Measurements from ENCODE around the gene SAFB. TPM values are rescaled to one million over a fixed set of nuclear protein-coding genes. Genes with fewer than 3 reads are reported as not detected.
A peak's percentile ranks its signal among the peaks of the same experiment; 100 is the strongest.

SAFB gene
- total RNA-seq, 1 experiment from 2014 or later: 45.7 TPM

DNA sequence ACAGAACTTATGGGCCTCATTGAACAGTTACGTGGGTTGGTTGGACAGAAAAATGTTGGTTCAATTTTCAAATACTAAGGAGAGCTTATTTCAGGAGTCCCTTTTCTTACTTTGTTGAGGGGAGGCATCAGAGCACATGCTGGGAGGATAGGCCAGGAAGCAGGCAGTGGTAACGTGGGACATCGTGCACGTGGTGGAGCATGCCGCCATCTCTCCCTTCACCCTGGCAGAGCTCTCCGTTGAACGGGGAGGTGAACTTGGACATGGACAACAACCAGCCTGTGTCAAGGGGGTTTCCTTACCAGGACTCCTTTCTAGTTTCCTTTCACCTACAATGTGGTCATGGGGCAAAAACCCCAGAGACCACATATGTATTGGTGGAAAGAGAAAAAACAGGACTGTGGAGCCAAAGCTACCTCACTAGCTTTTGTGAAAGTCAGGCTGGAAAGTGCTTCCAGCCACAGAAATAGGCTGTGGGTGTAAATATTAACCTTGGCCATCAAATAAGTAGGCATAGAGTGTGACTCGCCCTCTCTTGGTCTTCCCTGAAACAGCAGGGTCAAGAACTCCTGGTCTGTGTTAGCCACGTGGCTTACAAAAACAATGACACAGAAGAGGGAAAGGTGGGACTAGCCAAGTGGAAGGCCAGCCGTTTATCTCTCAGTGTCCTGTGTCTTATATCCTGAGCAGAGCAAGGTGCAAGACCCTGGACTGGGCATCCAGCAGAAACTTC is 43.1 kb downstream of the SAFB start:
- peak; percentile 67 for DNase-seq (ENCODE audit: low read depth)

DNA sequence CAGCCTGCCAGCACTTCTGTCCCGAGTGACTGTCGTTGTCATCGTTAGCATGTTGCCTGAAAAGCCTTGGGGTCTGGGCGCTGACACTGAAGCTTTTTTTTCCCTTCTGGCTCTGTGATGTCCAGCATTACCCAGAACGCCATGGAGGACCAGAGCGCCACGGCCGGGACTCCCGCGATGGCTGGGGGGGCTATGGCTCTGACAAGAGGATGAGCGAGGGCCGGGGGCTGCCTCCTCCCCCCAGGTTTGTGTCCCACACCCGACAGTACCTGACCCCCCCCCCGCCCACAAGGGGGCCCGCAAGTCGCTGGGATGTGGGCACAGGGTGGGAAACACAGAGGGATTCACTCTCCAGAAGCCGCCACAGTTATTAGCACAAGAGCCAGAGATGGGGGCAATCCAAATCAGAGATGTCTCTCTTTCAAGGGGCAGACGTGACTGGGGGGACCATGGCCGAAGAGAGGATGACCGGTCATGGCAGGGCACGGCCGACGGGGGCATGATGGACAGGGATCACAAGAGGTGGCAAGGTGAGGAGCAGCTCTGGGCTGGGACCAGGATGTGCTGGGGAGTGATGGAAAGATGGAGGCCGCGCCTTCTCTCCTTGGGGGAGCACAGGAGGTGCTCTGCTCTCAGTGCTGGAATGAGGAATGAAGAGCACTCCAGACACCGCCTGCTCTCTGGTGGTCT is 44.2 kb downstream of the SAFB start:
- no peak for DNase-seq (ENCODE audit: low read depth)

DNA sequence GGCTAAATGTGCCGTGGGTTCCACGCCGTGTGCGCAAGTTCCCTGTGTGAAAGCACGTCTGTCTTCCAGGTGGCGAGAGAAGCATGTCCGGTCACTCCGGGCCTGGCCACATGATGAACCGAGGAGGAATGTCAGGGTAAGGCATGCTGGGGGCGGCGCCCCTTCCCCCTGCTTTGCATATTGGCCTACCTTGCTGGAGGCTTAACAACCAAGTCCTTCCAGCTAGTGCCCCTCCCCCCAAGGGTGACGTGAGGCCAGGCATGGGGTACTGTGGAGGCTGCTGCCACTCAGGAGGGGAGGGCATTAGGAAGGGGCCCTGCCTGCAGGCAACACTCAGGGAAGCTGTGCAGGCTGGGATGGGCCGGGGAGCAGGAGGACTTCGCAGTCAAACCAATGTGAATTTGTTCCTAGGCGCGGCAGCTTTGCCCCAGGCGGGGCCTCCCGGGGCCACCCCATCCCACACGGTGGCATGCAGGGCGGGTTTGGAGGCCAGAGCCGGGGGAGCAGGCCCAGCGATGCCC is 44.9 kb downstream of the SAFB start:
- no peak for DNase-seq (ENCODE audit: low read depth)

DNA sequence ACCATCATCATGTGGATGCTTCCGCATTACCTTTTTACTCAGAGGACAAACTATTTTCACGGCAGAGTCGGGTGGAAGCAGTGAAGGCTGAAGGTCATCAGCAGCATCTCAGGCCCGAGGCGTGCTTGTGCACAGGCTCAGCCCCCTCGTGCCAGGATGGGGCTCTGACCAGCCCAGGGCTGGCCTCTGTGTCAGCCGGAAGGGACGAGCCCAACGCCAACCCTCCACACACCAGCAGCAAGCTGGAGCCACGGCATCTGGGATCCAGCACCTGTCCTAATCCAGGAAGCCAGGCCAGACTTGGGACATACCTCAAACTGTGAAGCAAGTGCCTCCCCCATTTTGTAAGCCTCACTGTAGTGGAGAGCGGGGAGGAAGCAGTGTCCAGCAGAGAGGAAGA is 46.3 kb downstream of the SAFB start:
- no peak for DNase-seq (ENCODE audit: low read depth)

DNA sequence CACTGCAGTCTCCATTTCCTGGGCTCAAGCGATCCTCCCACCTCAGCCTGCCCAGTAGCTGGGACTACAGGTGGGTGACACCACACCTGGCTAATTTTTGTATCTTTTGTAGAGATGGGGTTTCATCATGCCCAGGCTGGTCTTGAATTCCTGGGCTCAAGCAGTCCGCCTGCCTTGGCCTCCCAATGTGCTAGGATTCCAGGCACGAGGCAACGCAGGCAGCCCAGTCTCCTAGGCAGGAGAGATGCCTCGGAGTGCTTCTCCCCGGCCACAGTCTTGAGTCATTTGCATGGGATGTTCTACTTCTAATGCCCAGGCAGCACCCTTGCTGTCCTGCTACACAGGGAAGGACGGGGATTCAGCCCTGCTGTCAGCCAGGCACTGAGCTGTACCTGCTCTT is 48.7 kb downstream of the SAFB start:
- DNase-seq (ENCODE audit: low read depth): no peak

DNA sequence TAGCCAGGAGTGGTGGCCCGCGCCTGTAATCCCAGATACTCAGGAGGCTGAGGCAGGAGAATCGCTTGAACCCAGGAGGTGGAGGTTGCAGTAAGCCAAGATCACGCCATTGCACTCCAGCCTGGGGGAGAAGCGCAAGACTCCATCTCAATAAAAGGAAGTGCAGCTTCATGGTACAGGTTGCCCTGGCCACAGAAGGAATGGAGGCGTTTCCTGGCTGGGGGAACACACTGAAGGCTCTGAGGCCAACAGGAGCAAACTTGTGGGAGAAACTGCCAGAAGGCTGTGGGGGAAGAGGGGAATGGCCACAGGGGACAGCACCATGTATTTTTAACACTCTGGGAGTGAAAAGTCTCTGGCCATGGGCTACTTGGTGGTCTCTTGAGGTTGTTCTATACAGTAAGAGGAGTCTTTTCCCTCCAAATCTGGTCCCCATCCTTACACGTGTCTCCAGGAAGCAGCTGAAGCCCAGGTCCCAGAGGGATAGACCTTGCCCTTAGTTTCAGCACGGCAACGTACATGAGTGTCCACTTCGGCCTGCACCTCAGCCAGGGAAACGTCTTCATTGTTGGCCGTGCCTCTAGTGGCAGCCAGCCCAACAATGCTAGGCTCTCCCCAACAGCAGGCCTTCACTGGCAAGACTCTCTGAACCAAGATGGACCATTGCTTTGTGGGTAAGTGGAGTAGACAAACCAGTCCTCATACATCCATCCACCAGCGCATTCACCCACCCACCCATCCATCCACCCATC is 50.0 kb downstream of the SAFB start:
- DNase-seq (ENCODE audit: low read depth): no peak

DNA sequence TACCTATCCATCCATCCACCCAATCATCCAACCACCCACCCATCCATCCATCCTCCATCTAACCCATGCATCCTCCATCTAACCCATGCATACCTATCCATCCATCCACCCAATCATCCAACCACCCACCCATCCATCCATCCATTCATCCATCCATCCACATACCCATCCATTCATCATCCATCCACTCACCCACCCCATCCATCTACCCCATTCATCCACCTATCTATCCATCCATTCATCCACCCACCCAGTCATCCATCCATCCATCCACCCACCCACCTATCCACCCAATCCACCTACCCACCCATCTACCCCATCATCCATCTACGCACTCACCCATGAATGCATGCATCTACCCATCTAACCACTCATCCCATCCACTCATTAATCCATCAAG is 50.9 kb downstream of the SAFB start:
- DNase-seq (ENCODE audit: low read depth): no peak

DNA sequence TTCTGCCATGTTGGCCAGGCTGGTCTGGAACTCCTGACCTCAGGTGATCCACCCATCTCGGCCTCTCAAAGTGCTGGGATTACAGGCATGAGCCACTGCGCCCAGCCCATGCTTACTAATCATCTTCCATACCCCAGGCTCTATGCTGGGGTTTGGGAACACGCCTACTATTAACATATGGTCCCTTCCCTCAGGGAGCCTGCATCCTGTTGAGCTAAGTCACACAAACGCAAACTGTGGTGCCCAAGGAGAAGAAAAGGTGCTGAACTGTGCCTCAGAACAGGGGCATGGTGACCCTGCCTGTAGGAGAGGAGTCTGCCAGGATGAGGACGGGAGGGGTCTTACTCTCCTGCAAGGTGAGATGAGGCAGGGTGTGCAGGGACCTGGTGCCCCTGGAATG is 51.8 kb downstream of the SAFB start:
- no peak for DNase-seq (ENCODE audit: low read depth)

DNA sequence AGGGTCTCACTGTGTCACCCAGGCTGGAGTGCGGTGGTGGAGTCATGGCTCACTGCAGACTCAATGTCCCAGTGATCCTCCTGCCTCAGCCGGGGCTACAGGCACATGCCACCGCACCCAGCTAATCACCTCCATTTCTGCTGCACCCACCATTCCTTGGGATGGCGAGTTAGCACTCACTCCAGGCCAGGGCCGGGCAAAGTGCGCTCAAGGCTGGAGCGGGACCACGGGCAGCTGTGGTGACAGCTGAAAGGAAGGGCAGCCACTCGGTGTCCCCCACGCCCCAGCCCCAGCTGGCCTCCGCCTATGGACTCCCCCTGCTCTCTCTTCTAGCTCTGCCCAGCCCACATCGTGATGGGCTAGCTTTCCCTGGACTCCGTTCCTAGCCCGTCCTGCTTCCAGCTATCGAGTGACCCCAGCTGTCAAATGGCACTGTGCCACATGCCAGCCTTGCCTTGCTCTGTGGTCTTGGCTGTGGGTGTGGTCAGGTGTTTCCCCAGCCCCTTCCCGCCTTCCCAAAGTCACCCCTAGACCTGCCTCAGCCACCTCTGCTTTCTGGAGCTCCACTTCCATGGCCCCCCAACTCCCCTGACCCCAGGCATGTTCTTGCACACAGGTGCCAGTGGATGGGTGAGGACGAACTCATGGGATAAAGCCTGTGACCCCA is 53.4 kb downstream of the SAFB start:
- DNase-seq (ENCODE audit: low read depth): peak; percentile 81

DNA sequence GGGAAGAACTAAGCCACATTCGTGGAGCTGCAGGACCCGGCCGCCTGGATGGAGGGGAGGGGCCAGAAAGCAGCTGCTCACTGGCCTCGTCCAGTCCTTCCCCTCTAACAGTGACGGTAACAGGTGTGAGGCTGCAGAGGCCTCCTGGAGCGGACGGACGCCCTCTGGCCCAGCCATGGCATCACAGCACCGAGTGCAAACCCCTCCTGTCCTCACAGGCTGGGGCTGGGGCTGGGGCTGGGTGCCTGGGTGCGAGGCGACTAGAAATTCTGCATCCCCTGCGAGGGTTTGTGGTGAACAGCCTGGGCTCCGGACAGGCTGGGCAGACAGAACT is 53.9 kb downstream of the SAFB start:
- DNase-seq (ENCODE audit: low read depth): peak; percentile 85

DNA sequence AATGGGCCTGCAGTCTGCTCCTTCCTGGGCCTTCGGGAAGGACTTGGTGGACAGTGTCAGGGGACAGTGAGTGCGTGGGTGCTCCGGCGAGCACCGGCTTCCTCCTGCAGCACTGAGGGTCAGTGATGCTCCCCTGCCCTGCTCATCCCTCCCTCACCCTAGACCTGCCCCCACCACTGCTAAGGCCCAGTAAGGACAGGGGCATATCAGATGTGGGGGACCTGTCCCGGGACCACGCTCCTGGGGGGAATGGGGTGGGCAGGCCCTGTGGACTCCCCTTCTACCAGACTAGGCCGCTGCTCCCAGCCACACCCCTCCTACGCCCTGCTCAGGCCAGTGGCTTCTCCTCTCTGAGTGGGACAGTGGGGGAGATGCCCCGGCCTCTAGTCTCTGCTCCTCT is 54.3 kb downstream of the SAFB start:
- no peak for DNase-seq (ENCODE audit: low read depth)

DNA sequence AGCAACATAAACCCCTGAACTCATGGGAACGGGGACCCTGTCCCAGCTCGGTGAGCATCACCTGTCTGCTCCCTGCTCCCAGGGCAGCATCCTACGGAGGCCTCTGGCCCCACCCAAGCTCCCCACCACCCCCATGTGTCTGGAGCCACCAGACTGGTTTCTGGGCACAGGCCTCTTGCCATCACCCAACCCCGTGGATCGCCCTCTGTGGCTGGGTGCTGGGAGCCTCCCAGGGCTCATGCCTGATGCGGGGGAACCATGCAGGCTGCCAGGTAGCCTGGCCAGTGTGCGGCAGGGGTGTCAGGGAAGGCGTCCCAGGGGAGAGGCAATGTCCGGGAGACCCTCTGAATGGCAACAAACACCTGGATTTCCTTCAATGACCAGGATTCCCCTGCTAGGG is 54.7 kb downstream of the SAFB start:
- no peak for DNase-seq (ENCODE audit: low read depth)

DNA sequence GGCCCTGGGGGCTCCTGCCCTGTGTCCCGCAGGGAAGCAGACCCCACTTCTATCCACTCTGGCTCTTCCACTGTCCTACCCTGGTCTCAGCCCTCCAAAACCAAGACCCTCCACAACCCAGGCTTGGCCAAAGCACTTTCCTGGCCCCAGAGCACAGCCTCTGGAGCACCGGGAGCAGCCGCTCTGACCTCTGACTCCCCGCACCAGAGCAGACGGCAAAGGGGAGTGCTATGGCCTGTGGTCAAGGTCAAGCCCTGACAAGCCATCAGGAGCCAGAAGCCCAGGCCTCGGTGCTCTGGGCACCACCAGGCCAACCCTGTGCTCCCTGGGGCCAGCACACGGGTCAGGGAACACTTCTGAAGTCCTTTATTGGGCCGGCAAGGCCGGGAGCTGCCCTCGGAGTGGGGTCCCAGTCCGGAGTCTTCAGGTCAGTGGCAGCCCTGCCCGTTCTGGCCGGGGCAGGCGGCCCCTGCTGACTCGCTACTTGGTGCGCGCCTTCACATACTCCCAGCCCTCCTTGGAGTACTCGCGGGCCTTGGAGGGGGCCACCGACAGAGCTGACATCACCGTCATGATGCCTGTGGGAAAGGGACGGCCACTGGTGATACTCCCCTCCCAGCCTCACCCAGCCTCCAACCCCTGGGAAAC is 55.3 kb downstream of the SAFB start:
- DNase-seq (ENCODE audit: low read depth): no peak

DNA sequence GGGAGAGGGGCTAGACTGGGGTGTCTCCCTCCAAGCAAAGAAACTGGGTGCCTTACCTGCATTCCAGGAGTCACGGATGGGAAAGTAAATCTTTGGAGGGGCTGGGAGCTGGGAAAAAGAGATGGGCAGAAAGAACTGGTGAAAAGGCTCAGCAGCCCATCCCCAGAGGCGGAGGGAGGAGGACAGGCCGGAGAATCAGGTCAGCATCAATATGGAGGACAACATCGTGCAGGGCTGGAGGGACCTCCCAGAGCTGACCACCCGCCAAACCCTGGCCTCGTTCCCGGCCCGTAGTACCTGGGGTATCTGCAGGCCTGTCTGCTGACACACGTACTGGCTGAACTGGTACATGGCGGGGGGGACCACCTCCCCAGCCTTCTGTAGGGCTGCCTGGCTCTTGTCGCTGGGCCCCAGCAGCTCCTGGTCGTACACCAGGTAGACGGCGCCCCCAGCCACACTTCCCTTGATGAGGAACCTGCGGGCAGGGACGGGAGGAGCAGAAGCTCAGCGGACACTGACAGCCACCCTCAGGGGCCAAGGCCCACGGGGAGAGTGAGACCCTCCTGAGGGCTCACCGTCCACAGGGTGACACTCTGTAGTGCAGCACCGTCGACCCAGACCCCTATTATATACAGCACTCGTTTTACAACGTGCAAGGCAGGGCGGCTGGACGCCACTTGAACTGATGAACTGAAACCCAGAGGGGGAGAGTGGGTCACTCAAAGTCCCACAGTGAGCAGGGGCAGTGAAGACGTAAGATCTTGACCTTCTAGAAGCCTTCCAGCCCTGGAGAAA is 56.6 kb downstream of the SAFB start:
- no peak for DNase-seq (ENCODE audit: low read depth)

DNA sequence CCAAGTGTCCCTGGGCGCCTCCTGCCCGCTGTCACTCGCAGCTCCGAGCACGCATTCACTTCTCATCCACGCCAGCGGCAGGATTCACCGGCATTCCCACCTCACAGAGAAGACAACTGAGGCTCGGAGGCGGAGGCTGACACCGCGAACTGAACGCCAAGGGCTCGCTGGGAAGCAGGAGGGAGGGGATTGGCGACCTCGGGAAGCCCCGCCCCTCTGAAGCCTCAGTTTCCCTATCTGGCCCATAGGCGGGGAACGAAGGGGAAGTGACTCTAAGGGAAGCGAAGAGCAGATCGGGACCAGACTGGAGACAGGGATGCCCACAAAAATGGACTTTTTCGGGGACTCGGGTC is 57.2 kb downstream of the SAFB start:
- no peak for DNase-seq (ENCODE audit: low read depth)

DNA sequence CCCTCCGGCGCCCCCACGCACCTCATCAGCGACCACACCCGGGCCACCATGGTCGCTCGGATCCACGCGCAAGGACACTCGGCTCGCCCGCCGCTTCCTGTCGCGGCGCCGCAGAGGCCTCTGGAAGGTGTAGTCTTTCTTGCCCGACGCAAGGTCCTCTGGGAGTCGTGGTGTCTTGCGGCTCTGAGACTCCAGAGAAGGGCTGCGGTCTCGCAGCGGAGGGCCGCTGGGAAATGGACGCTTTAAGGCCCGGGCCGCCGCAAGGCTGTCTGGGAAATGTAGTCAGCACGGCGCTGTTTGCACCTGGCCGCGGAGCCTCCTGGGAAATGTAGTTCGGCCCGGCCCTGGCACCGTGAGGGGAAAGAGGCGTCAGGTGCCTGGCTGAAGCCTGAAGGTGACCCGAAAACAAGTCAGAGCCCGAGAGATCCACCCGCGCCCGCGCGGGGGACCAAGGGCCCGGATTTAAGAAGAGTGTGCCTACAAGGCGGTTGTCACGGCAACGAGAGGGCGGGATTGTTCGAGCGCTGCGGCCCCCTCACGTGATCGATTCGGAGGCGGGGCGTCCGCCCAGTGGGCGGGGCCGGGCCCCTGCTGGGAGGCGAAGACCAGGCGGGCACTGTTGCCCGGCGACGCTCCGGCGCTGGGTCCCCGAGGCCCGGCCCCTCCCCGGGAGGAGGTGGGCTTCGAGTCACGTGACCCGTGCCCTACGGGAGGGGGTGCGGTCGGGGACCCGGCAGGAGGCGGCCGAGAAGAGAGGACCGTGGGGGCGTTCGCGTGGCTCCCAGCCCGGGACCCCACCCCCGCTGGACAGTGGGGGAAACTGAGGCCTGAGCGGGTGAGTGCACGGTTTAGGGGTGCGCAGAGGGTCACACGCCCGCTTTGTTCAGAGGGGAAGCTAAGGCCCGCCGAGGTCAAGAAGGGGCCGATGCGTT is 57.8 kb downstream of the SAFB start, which contains the start of the genes HSD11B1L and MICOS13:
HSD11B1L (plus strand) TSS at position 591 of the 932 bp plus-strand sequence. CDS start 3,806 bp downstream, outside the sequence.
MICOS13 (minus strand) TSS at position 80 of the 932 bp plus-strand sequence; CDS start at position 50, 30 bp downstream.
- peak; percentile 99 for DNase-seq (ENCODE audit: low read depth)

DNA sequence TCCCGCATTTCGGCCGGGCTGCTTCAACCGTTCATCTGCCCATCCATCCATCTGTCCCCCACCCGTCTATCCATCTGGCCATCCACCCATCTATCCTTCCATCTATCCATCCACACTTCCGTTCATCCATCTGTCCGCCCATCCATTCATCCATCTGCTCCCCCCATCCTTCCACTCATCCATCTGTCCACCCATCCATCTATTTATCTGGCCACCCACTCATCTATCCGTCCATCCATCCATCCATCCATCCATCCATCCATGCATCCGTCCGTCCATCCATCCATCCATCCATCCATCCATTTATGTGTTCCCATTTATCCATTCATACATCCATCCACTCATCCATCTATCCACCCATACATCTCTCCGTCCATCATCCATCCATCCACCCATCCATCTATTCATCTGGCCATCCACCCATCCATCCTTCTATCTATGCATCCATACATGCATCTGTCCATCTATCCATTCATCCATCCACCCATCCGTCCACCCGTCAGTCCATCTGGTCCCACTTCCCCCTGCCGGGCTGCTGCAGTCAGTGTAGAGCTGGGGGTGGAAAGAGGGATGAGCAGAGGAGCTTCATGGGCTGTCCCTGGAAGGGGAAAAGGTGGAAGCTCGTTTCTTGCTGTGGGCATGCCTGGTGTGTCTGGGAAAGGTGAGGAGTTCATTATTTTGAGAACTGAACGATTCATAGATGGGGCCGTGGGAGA is 58.7 kb downstream of the SAFB start:
- DNase-seq (ENCODE audit: low read depth): no peak

DNA sequence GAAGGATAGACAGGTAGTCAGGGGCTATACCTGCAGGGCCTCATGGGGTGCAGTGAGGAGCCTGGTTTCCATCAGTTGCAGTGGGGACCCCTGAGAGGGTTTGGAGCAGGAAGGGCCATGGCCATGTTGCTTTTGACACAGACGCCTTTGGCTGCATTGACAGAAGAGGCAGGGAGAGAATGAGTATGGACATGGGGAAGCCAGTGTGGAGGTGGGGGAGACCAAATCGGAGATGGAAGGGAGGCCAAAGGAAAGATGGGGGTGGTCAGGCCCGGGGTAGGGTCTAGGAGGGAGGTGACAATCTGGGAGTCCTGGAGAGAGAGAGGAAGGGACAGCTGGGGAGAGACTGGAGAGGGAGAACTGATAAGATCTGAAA is 59.2 kb downstream of the SAFB start:
- DNase-seq (ENCODE audit: low read depth): no peak

All from LHCN-M2 (cell line).